ENCODE data around the gene MOSPD3.

GRCh38 chr7:100573691-100574361 lies 38.5 kb upstream of the MOSPD3 start, which contains the start of gene SAP25:
- TF ChIP-seq REST (IDR thresholded peaks at IDR 0.05; ENCODE audit: low read depth) = no peak
- TF ChIP-seq RAD21 (IDR thresholded peaks at IDR 0.05; ENCODE audit: low read depth) = no peak
